ENCODE data around the gene CD200.

DNA sequence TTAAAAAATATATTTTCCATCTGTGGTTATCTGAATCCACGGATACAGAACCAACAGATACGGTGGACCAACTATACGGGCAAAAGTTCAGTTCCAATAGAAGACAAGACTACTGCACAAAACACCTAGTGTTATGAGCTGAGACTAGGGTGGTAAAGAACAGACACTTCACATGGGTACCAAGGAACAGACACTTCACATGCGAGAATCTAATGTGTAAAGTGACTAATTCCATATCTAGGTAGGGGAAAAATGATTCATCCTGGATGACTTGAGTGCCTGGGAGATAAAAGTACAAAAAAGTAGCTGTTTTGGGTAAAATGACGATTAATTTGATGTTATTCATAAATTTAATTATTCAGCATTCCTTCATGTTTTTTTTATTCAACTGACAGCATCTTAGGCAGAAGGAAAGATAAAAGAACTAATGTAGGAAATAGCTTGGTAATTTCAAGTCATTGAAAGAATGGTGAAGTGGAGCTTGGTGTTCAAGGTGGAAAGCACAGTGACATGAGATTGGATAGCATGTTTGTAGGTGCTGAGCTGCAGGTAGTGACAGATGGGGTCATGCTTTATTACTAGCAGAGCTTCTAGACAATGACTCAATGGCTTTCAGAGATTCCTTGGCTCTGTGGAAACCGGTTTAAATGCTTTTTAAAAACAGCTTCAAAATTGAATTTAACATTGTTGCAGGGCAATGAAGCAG, 5.2 kb downstream of the CD200 start:
- no peak for TF ChIP-seq SUZ12 (IDR thresholded peaks at IDR 0.05; ENCODE audit: extremely low read depth, insufficient read depth, insufficient read length)
- no peak for TF ChIP-seq ZNF274 (IDR thresholded peaks at IDR 0.05; ENCODE audit: low read depth, low read length)

Measured in NT2/D1 (cell line).